IMR-90 (cell line): Measurements from ENCODE around the gene TMTC2. TPM values are rescaled to one million over a fixed set of nuclear protein-coding genes. Genes with fewer than 3 reads are reported as not detected.

Experiments used
- ATAC-seq: fragments of 200-7000 bp; cut with Tn5 transposase; 2 replicates; pipeline ENCODE4 v1.9.1; 2020; ENCODE audit warnings: low read depth, mild to moderate bottlenecking, moderate library complexity
- BruUV-seq: library from RNA; stranded (reverse); fragments of 400-500 nt; replicated peaks from 2 replicates; lab custom pipeline; 2021; lab: Mats Ljungman, UMichigan
- CTCF ChIA-PET: fragments of 300-600 bp; formaldehyde crosslinking; extraction: SDS; loops from one replicate; lab custom pipeline; 2021; ENCODE audit warnings: antibody characterized with exemption; lab: Yijun Ruan, JAX
- POLR2A ChIA-PET: fragments of 300-600 bp; sonication (Branson Sonifier 250); formaldehyde crosslinking; loops from one replicate; lab custom pipeline; 2022; ENCODE audit warnings: antibody characterized with exemption; ENCODE audit not compliant: unreplicated experiment; lab: Charles Lee
- DNase-seq: peaks from one replicate; pipeline ENCODE4 v3.0.0; 2013
- H2AFZ ChIP-seq: replicated peaks from 2 replicates; pipeline ENCODE3; 2013; ENCODE audit warnings: low read length, mild to moderate bottlenecking; ENCODE audit not compliant: poor library complexity
- H2AK5ac ChIP-seq: 2 replicates; pipeline ENCODE4 v1.6.1; 2013; ENCODE audit warnings: low read depth, low read length, inconsistent platforms
- H2AK9ac ChIP-seq: replicated peaks from 2 replicates; pipeline ENCODE3; 2013; ENCODE audit warnings: mild to moderate bottlenecking, low read depth, low read length, moderate library complexity; ENCODE audit not compliant: poor library complexity
- H2BK120ac ChIP-seq: 2 replicates; pipeline ENCODE4 v1.6.1; 2013; ENCODE audit warnings: low read depth, low read length, inconsistent platforms
- H2BK15ac ChIP-seq: 3 replicates; pipeline ENCODE4 v1.6.1; 2013; ENCODE audit warnings: low read depth, low read length, inconsistent platforms
- H2BK20ac ChIP-seq: 2 replicates; pipeline ENCODE4 v1.6.1; 2013; ENCODE audit warnings: low read depth, mild to moderate bottlenecking, inconsistent platforms, low read length, moderate library complexity
- H2BK5ac ChIP-seq: 2 replicates; pipeline ENCODE4 v1.6.1; 2013; ENCODE audit warnings: mild to moderate bottlenecking, low read depth, low read length, inconsistent platforms; ENCODE audit not compliant: poor library complexity, severe bottlenecking
- H3K14ac ChIP-seq: replicated peaks from 2 replicates; pipeline ENCODE4 v1.6.1; 2013; ENCODE audit warnings: low read depth, low read length, inconsistent platforms
- H3K18ac ChIP-seq: 2 replicates; pipeline ENCODE4 v1.6.1; 2013; ENCODE audit warnings: low read depth, low read length, control low read depth
- H3K23ac ChIP-seq: 2 replicates; pipeline ENCODE4 v1.6.1; 2013; ENCODE audit warnings: low read depth, low read length, inconsistent platforms
- H3K27ac ChIP-seq: 2 replicates; pipeline ENCODE4 v1.5.1; 2013; ENCODE audit warnings: mild to moderate bottlenecking, control low read depth, low read length; ENCODE audit not compliant: insufficient read depth
- H3K27me3 ChIP-seq: 2 replicates; pipeline ENCODE4 v1.6.1; 2013; ENCODE audit warnings: low read length; ENCODE audit not compliant: control insufficient read depth, insufficient read depth
- H3K36me3 ChIP-seq: 2 replicates; pipeline ENCODE4 v1.6.1; 2013; ENCODE audit warnings: low read length, mixed read lengths; ENCODE audit not compliant: control insufficient read depth, insufficient read depth
- H3K4ac ChIP-seq: 2 replicates; pipeline ENCODE4 v1.6.1; 2013; ENCODE audit warnings: low read depth, low read length, inconsistent platforms
- H3K4me1 ChIP-seq: 2 replicates; pipeline ENCODE4 v1.6.1; 2013; ENCODE audit warnings: low read length, mixed read lengths; ENCODE audit not compliant: control insufficient read depth, insufficient read depth
- H3K4me2 ChIP-seq: 2 replicates; pipeline ENCODE4 v1.6.1; 2013; ENCODE audit warnings: low read depth, mild to moderate bottlenecking, control low read depth, low read length, moderate library complexity
- H3K4me3 ChIP-seq: 2 replicates; pipeline ENCODE4 v1.5.1; 2013; ENCODE audit warnings: low read depth, mild to moderate bottlenecking, control low read depth, low read length, moderate library complexity; ENCODE audit not compliant: insufficient read depth
- H3K56ac ChIP-seq: 2 replicates; pipeline ENCODE4 v1.6.1; 2013; ENCODE audit warnings: low read length, inconsistent platforms; ENCODE audit not compliant: insufficient read depth; ENCODE audit errors: extremely low read depth
- H3K79me1 ChIP-seq, 2 experiments: 2 replicates each; pipeline ENCODE4 v1.6.1; 2013; ENCODE audit warnings: low read length in 2 of 2, inconsistent platforms in 1 of 2, low read depth in 1 of 2
- H3K9ac ChIP-seq: 2 replicates; pipeline ENCODE4 v1.6.1; 2013; ENCODE audit warnings: low read depth, low read length, control low read depth
- H3K9me1 ChIP-seq: 2 replicates; pipeline ENCODE4 v1.6.1; 2013; ENCODE audit warnings: low read length, inconsistent platforms; ENCODE audit not compliant: insufficient read depth
- H3K9me3 ChIP-seq: 2 replicates; pipeline ENCODE4 v1.6.1; 2013; ENCODE audit warnings: low read length; ENCODE audit not compliant: control insufficient read depth, insufficient read depth
- H4K20me1 ChIP-seq: 2 replicates; pipeline ENCODE4 v1.6.1; 2013; ENCODE audit warnings: low read length, inconsistent platforms; ENCODE audit not compliant: insufficient read depth
- H4K5ac ChIP-seq: 2 replicates; pipeline ENCODE4 v1.6.1; 2013; ENCODE audit warnings: mild to moderate bottlenecking, low read depth, low read length, control low read depth
- H4K8ac ChIP-seq, 2 experiments: 2 replicates each; pipeline ENCODE4 v1.6.1; 2013; ENCODE audit warnings: low read depth in 2 of 2, low read length in 2 of 2, control low read depth in 1 of 2, inconsistent platforms in 1 of 2
- H4K91ac ChIP-seq: 2 replicates; pipeline ENCODE4 v1.6.1; 2013; ENCODE audit warnings: low read depth, low read length, inconsistent platforms; ENCODE audit not compliant: insufficient read depth
- CEBPB ChIP-seq: IDR thresholded peaks from 2 replicates; pipeline ENCODE4 v1.6.1; 2012; ENCODE audit warnings: low read depth, low read length, improper control_type of control experiment
- FOS ChIP-seq: fragments of 150-350 bp; IDR thresholded peaks from 2 replicates; pipeline ENCODE4 v1.6.1; 2016; ENCODE audit warnings: low read depth, low read length
- MXI1 ChIP-seq: IDR thresholded peaks from 2 replicates; pipeline ENCODE4 v1.6.1; 2012; ENCODE audit warnings: low read depth, mild to moderate bottlenecking, low read length, moderate library complexity, borderline replicate concordance
- NFE2L2 ChIP-seq: fragments of 150-350 bp; IDR thresholded peaks from 2 replicates; pipeline ENCODE4 v1.6.1; 2016; ENCODE audit warnings: low read depth, mild to moderate bottlenecking, low read length
- RAD21 ChIP-seq: IDR thresholded peaks from 2 replicates; pipeline ENCODE4 v1.6.1; 2012; ENCODE audit warnings: low read length, improper control_type of control experiment
- RCOR1 ChIP-seq: IDR thresholded peaks from 2 replicates; pipeline ENCODE4 v1.6.1; 2012; ENCODE audit warnings: mild to moderate bottlenecking, low read length, improper control_type of control experiment; ENCODE audit not compliant: insufficient replicate concordance
- USF2 ChIP-seq: fragments of 150-350 bp; IDR thresholded peaks from 2 replicates; pipeline ENCODE4 v1.6.1; 2017; ENCODE audit warnings: mild to moderate bottlenecking, antibody characterized with exemption, low read length, low read depth
- WGBS, 2 experiments: methylation state at CpG; one replicate each; pipeline versions ENCODE4 v1.1.5 to v1.1.7; 2013; ENCODE audit warnings: missing lambda C conversion rate in 2 of 2; ENCODE audit not compliant: insufficient read length in 1 of 2; ENCODE audit errors: extremely low coverage in 2 of 2; 5-methylcytosine and 5-hydroxymethylcytosine counted together
- dilution Hi-C: fragments of 300-500 bp; cut with HindIII; formaldehyde crosslinking; loops from one replicate; pipeline ENCODE4 v1.14.3; 2018; ENCODE audit warnings: low sequenced_read_pairs; ENCODE audit not compliant: unreplicated experiment
- in situ Hi-C: fragments of 300-500 bp; cut with MboI; formaldehyde crosslinking; loops from 3 replicates; pipeline ENCODE4 v1.14.3; 2019; ENCODE audit warnings: low sequenced_read_pairs, inconsistent platforms, mixed read lengths
- intact Hi-C: fragments of 100-400 bp; cut with micrococcal nuclease; formaldehyde crosslinking; loops from 2 replicates; pipeline ENCODE4 v1.10.0; 2022
- polyA plus RNA-seq, 3 experiments: library from polyadenylated mRNA; depleted of rRNA; stranded (reverse); fragments of >200 nt; gene quantifications; 2 replicates each; pipeline ENCODE4 v1.2.3, GENCODE V29; 2012; ENCODE audit warnings: low replicate concordance in 1 of 3
- total RNA-seq: library from RNA; depleted of rRNA; stranded (reverse); fragments of >200 nt; gene quantifications from 2 replicates; pipeline ENCODE4 v1.2.3, GENCODE V29; 2012

Gene TMTC2
- total and polyA plus RNA-seq, 2 of the 4 experiments (the other 2 are of a cell fraction): 0.56 to 1.4 TPM

GRCh38 chr12:82926630-82927029, 239.9 kb downstream of the TMTC2 start:
- Histone ChIP-seq H3K4me1 (no peaks in the 10 kb centered on the region), H3K9me3 (no peaks in the 10 kb centered on the region), H3K18ac (no peak overlapping the region), H3K14ac (no peak overlapping the region), H2BK20ac (no peak overlapping the region), H3K9me1 (no peaks in the 10 kb centered on the region), H3K56ac (no peak overlapping the region), H4K20me1 (no peaks in the 10 kb centered on the region), H2AK9ac (no peak overlapping the region), H3K27me3 (no peaks in the 10 kb centered on the region), H3K27ac (no peak overlapping the region), H2BK5ac (no peak overlapping the region), H4K91ac (no peak overlapping the region), H3K4me2 (no peak overlapping the region), H2BK120ac (no peak overlapping the region), H2AK5ac (no peak overlapping the region), H4K5ac (no peak overlapping the region), H4K8ac (no peak overlapping the region), H3K4me3 (no peak overlapping the region), H2AFZ (no peak overlapping the region), H3K79me1 (no peaks in the 10 kb centered on the region), H3K23ac (no peak overlapping the region), H3K36me3 (no peaks in the 10 kb centered on the region), H2BK15ac (no peak overlapping the region), H3K4ac (no peak overlapping the region), H3K9ac (no peak overlapping the region)
- TF ChIP-seq RCOR1 (no peak), NFE2L2 (no peak), USF2 (no peak), CEBPB (no peak), FOS (no peak), RAD21 (no peak), MXI1 (no peak)
- DNase-seq (no peak), ATAC-seq (no peak)
- ChIA-PET CTCF (no interaction called here), POLR2A (no interaction called here)
- intact Hi-C loops: no loop called here
- dilution Hi-C loops: no loop called here
- WGBS, 2 experiments: no CpG with 5 or more reads among the region's 3 CpGs
- in situ Hi-C loops: no loop called here
- no TSS peak for BruUV-seq
